Gastroesophageal sphincter (tissue), 4 donors: ENCODE data around the gene SPINT2. TPM values are rescaled to one million over a fixed set of nuclear protein-coding genes. Genes with fewer than 3 reads are reported as not detected.

Experiments used
- ATAC-seq: fragments of 150-250 bp; one replicate; pipeline ENCODE4 v1.9.1; 2016; ENCODE audit warnings: mild to moderate bottlenecking, moderate library complexity
- H3K27ac ChIP-seq, 4 donors: fragments of 200-600 bp; sonication (generic) in 3 of 4; 1 replicate in 3 of 4; 2 replicates in 1 of 4; pipeline ENCODE4 v1.5.1; 2016 to 2019
- H3K27me3 ChIP-seq: fragments of 200-600 bp; sonication (generic); one replicate; pipeline ENCODE4 v1.5.1; 2019
- H3K36me3 ChIP-seq, 2 donors: fragments of 200-600 bp; sonication (generic); one replicate each; pipeline ENCODE4 v1.5.1; 2019; ENCODE audit warnings: control low read depth in 1 of 2
- H3K4me1 ChIP-seq, 3 donors: fragments of 200-600 bp; sonication (generic); 1 replicate in 2 of 3; 2 replicates in 1 of 3; pipeline ENCODE4 v1.5.1; 2016 to 2019; ENCODE audit warnings: control low read depth in 2 of 3
- H3K4me3 ChIP-seq, 2 donors: fragments of 200-600 bp; sonication (generic); one replicate each; pipeline ENCODE4 v1.5.1; 2019; ENCODE audit warnings: mild to moderate bottlenecking in 1 of 2, moderate library complexity in 1 of 2
- H3K9me3 ChIP-seq, 3 donors: fragments of 200-600 bp; sonication (generic); one replicate each; pipeline ENCODE4 v1.5.1; 2017 to 2019; ENCODE audit warnings: control low read depth in 2 of 3
- CTCF ChIP-seq, 4 experiments: fragments of 200-600 bp in 2 of 4; fragments of 450-650 bp in 2 of 4; sonication (generic) in 1 of 4; IDR thresholded peaks; one replicate each; pipeline ENCODE4 v1.5.1; 2017 to 2019; ENCODE audit warnings: antibody characterized with exemption in 4 of 4, mild to moderate bottlenecking in 2 of 4, moderate library complexity in 2 of 4
- EP300 ChIP-seq: sonication (generic); formaldehyde crosslinking; IDR thresholded peaks from one replicate; pipeline ENCODE4 v1.6.1; 2017; ENCODE audit warnings: antibody characterized with exemption, mild to moderate bottlenecking
- POLR2A ChIP-seq, 2 donors: fragments of 450-650 bp; IDR thresholded peaks; one replicate each; pipeline ENCODE4 v1.6.1; 2017; ENCODE audit warnings: antibody characterized with exemption in 2 of 2, mild to moderate bottlenecking in 2 of 2, moderate library complexity in 1 of 2
- POLR2AphosphoS5 ChIP-seq: sonication (generic); formaldehyde crosslinking; IDR thresholded peaks from one replicate; pipeline ENCODE4 v1.6.1; 2017; ENCODE audit warnings: antibody characterized with exemption
- WGBS, 2 donors: methylation state at CpG; one replicate each; pipeline ENCODE4 v1.1.5; 2018; ENCODE audit warnings: low coverage in 1 of 2; 5-methylcytosine and 5-hydroxymethylcytosine counted together
- total RNA-seq, 4 donors: library from RNA; depleted of rRNA; stranded (reverse); fragments of >200 nt; gene quantifications; one replicate each; pipeline ENCODE4 v1.1.0, GENCODE V29; 2016

Gene SPINT2
- total RNA-seq, 4 donors from 2014 or later = 2.1 to 51.7 (median 10.9) TPM

DNA sequence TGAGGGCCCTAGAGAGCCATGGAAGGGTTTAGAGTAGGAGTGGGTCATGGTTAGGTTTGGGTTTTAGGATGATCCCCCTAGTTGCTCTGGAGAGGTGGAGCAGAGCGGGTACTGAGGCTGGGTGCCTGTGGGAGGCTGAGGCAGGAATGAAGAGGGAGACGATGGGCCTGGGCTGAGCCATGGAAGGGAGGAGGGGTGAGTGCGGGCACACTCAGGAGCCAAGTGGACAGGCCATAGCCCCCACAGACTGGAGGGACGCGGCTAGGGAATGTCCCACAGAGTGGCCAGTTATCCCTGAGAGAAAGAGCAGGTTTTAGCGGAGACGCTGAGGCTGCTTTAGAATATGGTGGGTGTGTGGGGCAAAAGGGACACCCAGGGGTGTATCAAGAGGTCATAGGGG, 65.3 kb downstream of the SPINT2 start:
- ATAC-seq = no peak
- no peaks in the 10 kb centered on the region for H3K27me3 ChIP-seq
- H3K36me3 ChIP-seq = peaks cover 0 to 36% of the 10 kb centered on the region in 2 donors
- TF ChIP-seq POLR2A (IDR thresholded peaks at IDR 0.05) = no peak
- no peak for TF ChIP-seq POLR2AphosphoS5
- no peak for TF ChIP-seq EP300
- no peak for TF ChIP-seq CTCF (IDR thresholded peaks at IDR 0.05)
- no peak overlapping the region for H3K4me3 ChIP-seq
- H3K4me1 ChIP-seq = no peaks in the 10 kb centered on the region
- no peaks in the 10 kb centered on the region for H3K9me3 ChIP-seq
- 95% methylated on average over 7 of the region's 7 CpGs; no CpG with 5 or more reads in 1 of the 2 donors for WGBS, 2 donors
- H3K27ac ChIP-seq = no peak overlapping the region

DNA sequence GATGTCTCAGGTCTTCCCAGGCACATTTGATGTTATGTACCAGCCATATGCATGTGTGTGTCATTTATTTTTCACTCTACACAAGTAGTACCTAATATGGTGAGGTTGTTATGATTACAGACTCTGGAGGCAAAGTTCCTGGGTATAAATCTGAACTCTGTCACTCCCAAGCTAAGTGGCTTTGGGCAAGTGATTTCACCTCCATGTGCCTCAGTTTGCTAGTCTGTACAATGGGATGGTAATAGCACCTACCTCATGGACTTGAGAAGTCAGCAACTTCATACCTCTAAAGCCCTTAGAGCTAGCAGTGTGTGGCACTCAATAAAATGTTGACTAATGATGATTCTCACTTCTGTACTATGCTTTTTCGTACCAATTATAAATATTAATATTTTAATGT, 67.4 kb downstream of the SPINT2 start:
- WGBS, 2 donors = 20 to 63% methylated on average over 1 of the region's 1 CpG
- H3K27me3 ChIP-seq = no peaks in the 10 kb centered on the region
- peaks cover 0 to 17% of the 10 kb centered on the region in 2 donors for H3K36me3 ChIP-seq
- TF ChIP-seq POLR2AphosphoS5 (no peak), CTCF (IDR thresholded peaks at IDR 0.05) (no peak), POLR2A (IDR thresholded peaks at IDR 0.05) (no peak)
- ATAC-seq = no peak
- H3K9me3 ChIP-seq = no peaks in the 10 kb centered on the region
- H3K4me1 ChIP-seq = peaks cover 0 to 5% (median 0%) of the 10 kb centered on the region in 3 donors
- no peak overlapping the region for H3K27ac ChIP-seq
- no peak overlapping the region for H3K4me3 ChIP-seq

DNA sequence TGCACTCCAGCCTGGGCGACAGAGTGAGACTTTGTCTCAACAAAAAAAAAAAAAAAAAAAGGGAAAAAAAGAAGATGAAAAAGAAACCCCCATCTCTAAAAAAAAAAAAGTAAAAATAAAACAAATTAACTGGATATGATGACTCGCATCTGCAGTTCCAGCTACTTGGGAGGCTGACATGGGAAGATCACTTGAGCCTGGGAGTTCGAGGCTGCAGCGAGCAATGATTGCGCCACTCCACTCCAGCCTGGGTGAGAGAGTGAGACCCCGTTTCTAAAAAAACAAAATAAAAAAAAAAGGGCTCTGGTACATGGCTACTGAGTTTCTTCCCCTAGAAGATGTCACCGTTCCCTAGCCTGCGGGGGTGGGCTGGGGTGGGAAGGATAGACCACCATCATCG, 68.9 kb downstream of the SPINT2 start:
- Histone ChIP-seq H3K27me3 (no peaks in the 10 kb centered on the region), H3K27ac (no peak overlapping the region), H3K9me3 (no peaks in the 10 kb centered on the region), H3K4me3 (no peak overlapping the region), H3K36me3 (peaks cover 0 to 9% of the 10 kb centered on the region in 2 donors), H3K4me1 (peaks cover 0 to 18% (median 7%) of the 10 kb centered on the region in 3 donors)
- no peak for ATAC-seq
- TF ChIP-seq CTCF (IDR thresholded peaks at IDR 0.05) = no peak
- TF ChIP-seq EP300 = no peak
- TF ChIP-seq POLR2A (IDR thresholded peaks at IDR 0.05) = no peak
- TF ChIP-seq POLR2AphosphoS5 = no peak
- 83 to 91% methylated on average over 5 to 8 of the region's 9 CpGs for WGBS, 2 donors

DNA sequence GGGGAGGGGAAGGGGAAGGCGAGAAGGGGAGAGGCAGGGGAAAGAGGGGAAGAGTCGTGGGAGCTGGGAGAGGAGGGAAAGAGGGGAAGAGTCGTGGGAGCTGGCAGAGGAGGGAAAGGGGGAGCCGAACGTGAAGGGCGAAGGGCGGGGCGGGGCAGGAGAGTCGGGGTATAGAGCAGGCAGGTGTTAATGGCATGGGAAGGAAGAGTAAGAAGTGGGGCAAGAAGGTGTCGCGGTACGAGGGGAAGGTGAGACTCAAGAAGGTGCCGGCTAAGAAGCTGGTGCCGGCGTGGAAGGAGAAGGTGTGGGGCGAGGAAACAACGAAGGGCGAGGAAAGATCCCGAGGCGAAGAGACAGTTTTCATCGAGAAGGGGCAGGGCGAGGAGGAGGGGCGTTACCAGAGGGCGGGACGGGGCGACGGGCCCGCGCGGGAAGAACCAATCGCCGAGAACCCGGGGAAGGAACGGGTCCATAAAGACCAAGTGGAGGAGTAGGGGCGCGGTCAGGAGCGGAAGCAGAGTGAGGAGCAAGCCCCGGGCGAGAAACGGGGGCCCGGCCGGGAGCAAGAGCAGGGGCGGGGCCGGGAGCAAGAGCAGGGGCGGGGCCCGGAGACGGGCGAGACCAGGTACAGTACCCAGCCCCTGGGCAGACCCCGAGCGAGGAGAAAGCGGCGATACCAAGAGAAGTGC, 71.7 kb downstream of the SPINT2 start:
- H3K4me3 ChIP-seq = peak overlapping the region; percentile 70 to 77
- H3K27me3 ChIP-seq = no peaks in the 10 kb centered on the region
- H3K36me3 ChIP-seq = peaks cover 0 to 35% of the 10 kb centered on the region in 2 donors
- peak; percentile 90 for ATAC-seq
- H3K4me1 ChIP-seq = peaks cover 0 to 27% (median 7%) of the 10 kb centered on the region in 3 donors
- 0% methylated on average over 44 to 47 of the region's 52 CpGs for WGBS, 2 donors
- no peaks in the 10 kb centered on the region for H3K9me3 ChIP-seq
- H3K27ac ChIP-seq = peak overlapping the region; percentile 85 to 99 (median 96)
- TF ChIP-seq POLR2A (IDR thresholded peaks at IDR 0.05) = peak; percentile 24 to 28
- peak; percentile 61 for TF ChIP-seq POLR2AphosphoS5
- no peak for TF ChIP-seq EP300

DNA sequence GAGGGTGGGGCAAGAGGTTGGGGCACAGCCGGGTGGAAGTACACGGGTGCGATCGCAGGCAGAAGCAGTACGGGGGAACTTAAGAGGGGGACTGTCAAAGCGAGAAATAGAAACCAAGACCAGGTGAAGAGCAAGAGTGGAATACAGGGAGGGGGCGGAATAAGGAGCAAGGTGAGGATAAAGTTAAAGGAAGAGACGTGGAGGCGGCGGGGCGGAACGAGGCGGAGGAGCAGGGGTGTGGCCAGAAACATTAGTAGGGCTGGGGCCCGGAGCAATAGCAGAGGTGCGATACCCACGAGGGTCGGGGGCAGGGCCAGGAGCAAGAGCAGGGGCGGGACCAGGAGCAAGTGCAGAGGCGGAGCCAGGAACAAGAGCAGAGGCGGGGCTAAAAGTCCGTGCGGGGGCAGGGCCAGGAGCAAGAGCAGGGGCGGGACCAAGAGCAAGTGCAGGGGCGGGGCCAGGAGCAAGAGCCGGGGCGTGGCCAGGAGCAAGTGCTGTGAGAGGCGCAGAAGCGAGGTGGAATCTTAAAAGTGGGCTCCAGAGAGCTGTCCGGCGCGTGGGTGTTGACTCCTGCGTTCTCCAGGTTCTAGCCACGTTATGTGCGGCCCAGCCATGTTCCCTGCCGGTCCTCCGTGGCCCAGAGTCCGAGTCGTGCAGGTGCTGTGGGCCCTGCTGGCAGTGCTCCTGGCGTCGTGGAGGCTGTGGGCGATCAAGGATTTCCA, 72.4 kb downstream of the SPINT2 start:
- WGBS, 2 donors = 0 to 1% methylated on average over 17 to 28 of the region's 41 CpGs
- H3K4me3 ChIP-seq = peak overlapping the region; percentile 70 to 77

More for the DNA sequence above, 72.4 kb downstream of the SPINT2 start:
- Histone ChIP-seq H3K4me1 (peaks cover 0 to 27% (median 7%) of the 10 kb centered on the region in 3 donors), H3K36me3 (peaks cover 0 to 38% of the 10 kb centered on the region in 2 donors), H3K27ac (peak overlapping the region; percentile 85 to 99 (median 96)), H3K27me3 (no peaks in the 10 kb centered on the region), H3K9me3 (no peaks in the 10 kb centered on the region)
- TF ChIP-seq POLR2AphosphoS5 (no peak), EP300 (no peak), POLR2A (IDR thresholded peaks at IDR 0.05) (no peak), CTCF (IDR thresholded peaks at IDR 0.05) (no peak)
- ATAC-seq = peak; percentile 76
